BJ (cell line): ENCODE data around the gene MRPL16. TPM values are rescaled to one million over a fixed set of nuclear protein-coding genes. Genes with fewer than 3 reads are reported as not detected.
"Not testable (repeated sequence)": the region's sequence is repeated elsewhere in the genome, so short reads cannot be mapped to it uniquely, and the experiment has no call there.

ENCODE experiments used
- CTCF ChIA-PET: fragments of 350-600 bp; formaldehyde crosslinking; extraction: SDS; loops from one replicate; lab custom pipeline; 2021; ENCODE audit warnings: antibody characterized with exemption, inconsistent platforms; lab: Yijun Ruan, JAX
- POLR2A ChIA-PET: fragments of 300-600 bp; sonication (Branson Sonifier 250); formaldehyde crosslinking; extraction: SDS; loops from one replicate; lab custom pipeline; 2021; ENCODE audit warnings: antibody characterized with exemption; lab: Charles Lee
- DNase-seq: peaks from one replicate; pipeline ENCODE4 v3.0.0-alpha.2; 2011; ENCODE audit warnings: low read depth
- H3K27me3 ChIP-seq: 2 replicates; pipeline ENCODE4 v1.6.0; 2011; ENCODE audit warnings: low read length; ENCODE audit not compliant: control insufficient read depth, insufficient read depth
- H3K36me3 ChIP-seq: 2 replicates; pipeline ENCODE4 v1.5.1; 2011; ENCODE audit warnings: low read length; ENCODE audit not compliant: control insufficient read depth, insufficient read depth
- H3K4me3 ChIP-seq: 2 replicates; pipeline ENCODE4 v1.5.1; 2011; ENCODE audit warnings: low read depth, mild to moderate bottlenecking, control low read depth, low read length
- polyA minus RNA-seq: library from RNA; depleted of rRNA, polyadenylated mRNA; stranded (reverse); fragments of >200 nt; gene quantifications from 2 replicates; pipeline ENCODE4 v1.2.3, GENCODE V29; 2011; rRNA and poly(A)+ RNA removed
- polyA plus RNA-seq: library from polyadenylated mRNA; depleted of rRNA; stranded (reverse); fragments of >200 nt; gene quantifications from 2 replicates; pipeline ENCODE4 v1.2.3, GENCODE V29; 2011; rRNA removed
- TF ChIP-seq, protein P1 (sequence below): IDR thresholded peaks from 2 replicates; pipeline ENCODE4 v1.5.1; 2011; ENCODE audit warnings: low read depth, mild to moderate bottlenecking, control low read depth, inconsistent platforms, low read length, moderate library complexity; ENCODE audit not compliant: insufficient read depth

MRPL16 gene
- 46.6 and 47.0 TPM in 2 replicates for polyA plus RNA-seq
- polyA minus RNA-seq, result 13.6 and 16.6 TPM in 2 replicates

DNA sequence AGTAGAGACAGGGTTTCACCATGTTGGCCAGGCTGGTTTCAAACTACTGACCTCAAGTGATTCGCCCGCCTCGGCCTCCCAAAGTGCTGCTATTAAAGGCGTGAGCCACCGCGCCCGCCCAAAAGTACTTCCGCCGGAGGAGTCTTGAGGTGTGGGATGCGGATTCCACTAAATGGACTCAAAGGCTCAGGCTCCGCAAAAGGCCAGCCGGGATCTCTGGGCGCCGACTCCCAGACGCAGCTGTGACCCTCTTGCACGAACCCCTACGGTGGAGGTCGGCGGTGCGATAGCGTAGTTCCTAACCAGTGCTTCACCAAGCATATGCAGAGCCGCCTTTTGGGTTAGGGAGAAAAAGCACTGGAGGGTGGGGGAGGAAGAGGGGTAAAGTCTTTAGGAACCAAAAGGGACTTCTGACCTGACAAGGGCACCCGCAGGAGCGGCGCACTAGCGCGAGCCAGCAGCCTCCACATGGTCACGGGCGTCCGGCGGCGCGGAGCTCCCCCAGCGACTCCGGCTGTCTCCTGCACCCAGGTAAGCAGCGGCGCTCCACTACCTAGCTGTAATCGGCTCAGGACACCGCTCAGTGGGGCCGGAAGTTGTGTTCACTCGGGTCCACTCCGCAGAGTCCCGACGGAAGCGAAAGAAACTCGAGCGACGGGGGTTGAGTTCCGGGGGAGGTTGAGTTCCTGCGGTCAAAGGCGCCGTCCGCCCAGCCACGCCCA lies at the start of gene MRPL16:
Gene MRPL16, minus strand, starts transcription at position 590 of the 722 bp plus-strand sequence. Its CDS starts 120 bp downstream, at position 470.
- CTCF ChIA-PET, result interaction anchor here (1.7 to 15.7 kb wide), 2 partner anchors 10 to 56 kb away, joined by 5 to 181 read pairs; partner anchors contain the start of gene STX3

DNA sequence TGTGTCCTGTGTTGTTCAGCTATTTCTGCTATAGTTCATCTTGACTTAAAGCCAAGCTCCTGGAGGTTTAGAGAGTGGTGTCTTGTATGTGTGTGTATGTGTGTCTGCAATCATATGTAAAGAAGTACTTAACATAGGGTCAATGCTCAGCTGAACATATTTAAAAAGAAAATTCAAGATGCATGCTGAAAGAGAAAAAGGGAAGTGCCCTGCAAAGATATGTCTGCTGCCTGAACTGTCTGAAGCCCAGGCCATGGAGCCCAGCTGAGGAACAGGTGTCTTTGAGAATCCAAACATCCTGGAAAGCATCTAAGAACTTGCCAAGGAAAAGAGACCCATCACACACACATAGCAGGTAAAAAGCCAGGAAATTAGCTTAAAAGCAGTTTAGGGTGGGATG lies 49.1 kb upstream of the MRPL16 start:
- no peaks in the 10 kb centered on the region for H3K36me3 ChIP-seq
- DNase-seq, result no peak
- ChIA-PET CTCF (no interaction called here), POLR2A (no interaction called here)
- H3K27me3 ChIP-seq, result no peaks in the 10 kb centered on the region
- H3K4me3 ChIP-seq, result no peak overlapping the region
- TF ChIP-seq, protein P1, sequence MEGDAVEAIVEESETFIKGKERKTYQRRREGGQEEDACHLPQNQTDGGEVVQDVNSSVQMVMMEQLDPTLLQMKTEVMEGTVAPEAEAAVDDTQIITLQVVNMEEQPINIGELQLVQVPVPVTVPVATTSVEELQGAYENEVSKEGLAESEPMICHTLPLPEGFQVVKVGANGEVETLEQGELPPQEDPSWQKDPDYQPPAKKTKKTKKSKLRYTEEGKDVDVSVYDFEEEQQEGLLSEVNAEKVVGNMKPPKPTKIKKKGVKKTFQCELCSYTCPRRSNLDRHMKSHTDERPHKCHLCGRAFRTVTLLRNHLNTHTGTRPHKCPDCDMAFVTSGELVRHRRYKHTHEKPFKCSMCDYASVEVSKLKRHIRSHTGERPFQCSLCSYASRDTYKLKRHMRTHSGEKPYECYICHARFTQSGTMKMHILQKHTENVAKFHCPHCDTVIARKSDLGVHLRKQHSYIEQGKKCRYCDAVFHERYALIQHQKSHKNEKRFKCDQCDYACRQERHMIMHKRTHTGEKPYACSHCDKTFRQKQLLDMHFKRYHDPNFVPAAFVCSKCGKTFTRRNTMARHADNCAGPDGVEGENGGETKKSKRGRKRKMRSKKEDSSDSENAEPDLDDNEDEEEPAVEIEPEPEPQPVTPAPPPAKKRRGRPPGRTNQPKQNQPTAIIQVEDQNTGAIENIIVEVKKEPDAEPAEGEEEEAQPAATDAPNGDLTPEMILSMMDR, result no peak

More for the DNA sequence above, at the start of gene MRPL16:
- DNase-seq, result no peak
- POLR2A ChIA-PET, result interaction anchor here (0.5 kb wide), 1 partner anchor 253 kb away, joined by 3 read pairs; no protein-coding TSS in a partner anchor
- peaks cover 12% of the 10 kb centered on the region for H3K36me3 ChIP-seq
- TF ChIP-seq, protein P1, result no peak
- peak within 1 kb of the TSS; percentile 99 for H3K4me3 ChIP-seq
- H3K27me3 ChIP-seq, result no peaks in the 10 kb centered on the region

DNA sequence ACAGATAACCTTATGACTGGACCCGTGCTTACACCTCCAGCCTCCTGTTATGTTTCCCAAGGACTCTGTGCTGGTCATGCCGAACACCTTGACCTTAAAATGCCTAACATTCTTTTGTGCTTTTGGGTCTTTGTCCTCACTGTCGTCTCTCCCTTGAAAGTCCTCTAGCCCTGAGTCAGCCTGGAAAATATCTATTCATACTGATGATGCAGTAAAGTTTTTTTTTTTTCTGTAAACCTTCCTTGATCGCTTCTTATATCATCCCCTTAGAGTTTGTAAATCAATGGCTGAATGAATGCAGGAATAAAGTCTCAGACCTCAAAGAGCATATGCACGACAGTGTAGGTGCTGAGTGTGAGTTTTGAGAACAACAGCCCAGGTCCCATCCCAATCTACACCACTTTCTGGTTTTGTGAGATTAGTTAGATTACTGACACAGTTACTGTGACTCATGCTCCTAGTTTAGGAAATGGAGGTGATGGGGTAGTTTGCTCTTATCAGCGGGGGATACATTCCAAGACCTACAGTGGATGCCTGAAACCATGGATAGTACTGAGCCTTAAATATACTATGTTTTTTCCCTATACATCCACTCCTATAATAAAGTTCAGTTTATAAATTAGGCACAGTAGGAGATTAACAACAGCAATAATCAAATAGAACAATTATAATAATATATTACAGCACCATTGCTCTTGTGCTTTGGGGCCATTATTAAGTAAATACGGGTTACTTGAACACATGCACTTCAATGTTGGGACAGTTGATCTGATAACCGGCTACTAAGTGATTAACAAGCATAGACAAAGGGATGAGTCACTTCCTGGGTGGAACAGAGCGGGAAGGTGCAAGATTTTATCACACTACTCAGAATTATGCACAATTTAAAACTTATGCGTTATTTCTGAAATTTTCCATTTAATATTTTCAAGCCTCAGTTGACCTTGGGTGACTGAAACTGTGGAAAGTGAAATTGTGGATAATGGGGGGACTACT lies 47.2 kb upstream of the MRPL16 start:
- TF ChIP-seq, protein P1, result no peak

DNA sequence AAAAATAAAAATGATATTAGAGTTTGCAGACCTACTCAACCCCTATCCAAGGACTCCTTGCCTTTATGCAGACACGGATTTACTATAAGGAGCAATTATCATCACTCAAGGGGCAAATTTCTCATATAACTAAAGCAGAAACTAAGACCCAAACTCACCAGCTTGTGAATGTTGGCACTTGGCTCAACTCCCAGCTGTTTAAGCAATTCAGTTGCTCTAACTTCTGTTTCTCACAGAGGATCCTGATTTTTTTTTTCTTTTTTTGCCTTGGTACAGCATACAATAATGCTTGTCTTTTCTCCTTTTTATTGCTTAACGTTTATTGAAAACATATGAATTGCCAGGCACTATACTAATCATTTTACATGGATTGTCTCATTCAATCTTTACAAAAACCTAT lies 44.3 kb upstream of the MRPL16 start:
- ChIA-PET POLR2A (no interaction called here), CTCF (interaction anchor here (1.2 kb wide), 1 partner anchor 11 kb away, joined by 3 read pairs; no protein-coding TSS in a partner anchor)
- Histone ChIP-seq H3K36me3 (no peaks in the 10 kb centered on the region), H3K27me3 (no peaks in the 10 kb centered on the region), H3K4me3 (no peak overlapping the region)
- no peak for DNase-seq
- TF ChIP-seq, protein P1, result no peak

More for the DNA sequence above, 47.2 kb upstream of the MRPL16 start:
- ChIA-PET POLR2A (no interaction called here), CTCF (interaction anchor here (1.1 kb wide), 1 partner anchor 22 kb away, joined by 3 read pairs; no protein-coding TSS in a partner anchor)
- Histone ChIP-seq H3K4me3 (no peak overlapping the region), H3K36me3 (no peaks in the 10 kb centered on the region), H3K27me3 (no peaks in the 10 kb centered on the region)
- DNase-seq, result no peak

DNA sequence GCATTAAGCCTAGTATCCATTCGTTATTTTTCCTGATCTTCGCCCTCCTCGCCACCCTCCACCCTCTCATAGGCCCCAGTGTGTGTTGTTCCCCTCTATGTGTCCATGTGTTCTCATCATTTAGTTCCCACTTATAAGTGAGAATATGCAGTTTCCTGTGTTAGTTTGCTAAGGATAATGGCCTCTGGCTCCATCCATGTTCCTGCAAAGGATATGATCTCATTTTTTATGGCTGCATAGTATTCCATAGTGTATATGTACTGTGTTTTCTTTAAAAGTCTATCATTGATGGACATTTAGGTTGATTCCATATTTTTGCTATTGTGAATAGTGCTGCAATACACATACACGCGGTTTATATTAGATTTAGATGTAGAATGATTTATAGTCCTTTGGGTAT lies 40.8 kb upstream of the MRPL16 start:
- DNase-seq, H3K36me3 ChIP-seq, CTCF ChIA-PET, H3K27me3 ChIP-seq, H3K4me3 ChIP-seq, POLR2A ChIA-PET: not testable (repeated sequence)

DNA sequence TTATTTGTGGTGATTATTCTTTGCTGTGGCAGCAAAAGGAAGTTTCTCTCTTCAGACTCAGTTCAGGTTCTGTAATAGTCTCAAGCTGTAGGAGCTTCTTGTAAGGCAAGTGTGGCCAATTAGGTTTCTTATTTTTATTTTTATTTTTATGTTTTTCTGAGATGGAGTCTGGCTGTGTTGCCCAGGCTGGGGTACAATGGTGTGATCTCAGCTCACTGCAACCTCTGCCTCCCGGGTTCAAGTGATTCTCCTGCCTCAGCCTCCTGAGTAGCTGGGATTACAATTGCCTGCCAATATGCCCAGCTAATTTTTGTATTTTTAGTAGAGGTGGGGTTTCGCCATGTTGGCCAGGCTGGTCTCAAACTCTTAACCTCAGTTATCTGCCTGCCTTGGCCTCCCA lies 39.0 kb upstream of the MRPL16 start:
- H3K27me3 ChIP-seq, H3K36me3 ChIP-seq, H3K4me3 ChIP-seq, DNase-seq, CTCF ChIA-PET, POLR2A ChIA-PET: not testable (repeated sequence)
